A549 (cell line): ENCODE measurements around the gene GGA1.

Experiments used
- ESRRA ChIP-seq: fragments of 150-350 bp; IDR thresholded peaks from 2 replicates; pipeline ENCODE4 v1.6.1; 2014; ENCODE audit warnings: mild to moderate bottlenecking, low read length, borderline replicate concordance
- POLR2A ChIP-seq: IDR thresholded peaks from 2 replicates; pipeline ENCODE4 v1.6.1; 2012; ENCODE audit warnings: mild to moderate bottlenecking, low read length
- TF ChIP-seq, protein P1 (sequence below): fragments of >200 bp; sonication (Bioruptor Twin); formaldehyde crosslinking; IDR thresholded peaks from 3 replicates; pipeline ENCODE4 v1.5.1; 2016
- TF ChIP-seq, protein P2 (sequence below): IDR thresholded peaks from 2 replicates; pipeline ENCODE4 v1.6.1; 2012

DNA sequence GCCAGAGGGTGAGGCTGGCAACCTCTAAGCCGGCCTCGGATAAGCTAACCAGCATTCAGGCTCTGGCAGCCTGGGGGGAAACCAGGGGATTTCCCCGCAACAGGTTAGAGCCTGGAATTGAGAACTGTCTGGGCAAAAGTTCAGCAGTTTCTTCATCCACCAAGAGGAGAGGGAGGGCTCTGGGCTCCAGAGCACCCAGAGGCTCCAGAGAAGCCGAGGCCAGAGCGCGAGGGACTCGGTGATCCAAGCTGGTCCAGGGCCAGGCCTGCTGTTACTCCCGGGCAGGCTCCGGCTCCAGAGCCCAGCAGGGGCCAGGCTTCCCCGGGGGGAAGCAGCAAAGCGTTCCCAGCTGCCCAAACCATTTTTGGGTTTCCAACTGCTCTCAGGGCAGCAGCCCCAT, 17.5 kb downstream of the GGA1 start:
- TF ChIP-seq, protein P1, sequence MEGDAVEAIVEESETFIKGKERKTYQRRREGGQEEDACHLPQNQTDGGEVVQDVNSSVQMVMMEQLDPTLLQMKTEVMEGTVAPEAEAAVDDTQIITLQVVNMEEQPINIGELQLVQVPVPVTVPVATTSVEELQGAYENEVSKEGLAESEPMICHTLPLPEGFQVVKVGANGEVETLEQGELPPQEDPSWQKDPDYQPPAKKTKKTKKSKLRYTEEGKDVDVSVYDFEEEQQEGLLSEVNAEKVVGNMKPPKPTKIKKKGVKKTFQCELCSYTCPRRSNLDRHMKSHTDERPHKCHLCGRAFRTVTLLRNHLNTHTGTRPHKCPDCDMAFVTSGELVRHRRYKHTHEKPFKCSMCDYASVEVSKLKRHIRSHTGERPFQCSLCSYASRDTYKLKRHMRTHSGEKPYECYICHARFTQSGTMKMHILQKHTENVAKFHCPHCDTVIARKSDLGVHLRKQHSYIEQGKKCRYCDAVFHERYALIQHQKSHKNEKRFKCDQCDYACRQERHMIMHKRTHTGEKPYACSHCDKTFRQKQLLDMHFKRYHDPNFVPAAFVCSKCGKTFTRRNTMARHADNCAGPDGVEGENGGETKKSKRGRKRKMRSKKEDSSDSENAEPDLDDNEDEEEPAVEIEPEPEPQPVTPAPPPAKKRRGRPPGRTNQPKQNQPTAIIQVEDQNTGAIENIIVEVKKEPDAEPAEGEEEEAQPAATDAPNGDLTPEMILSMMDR: no peak
- TF ChIP-seq ESRRA: no peak
- TF ChIP-seq, protein P2, sequence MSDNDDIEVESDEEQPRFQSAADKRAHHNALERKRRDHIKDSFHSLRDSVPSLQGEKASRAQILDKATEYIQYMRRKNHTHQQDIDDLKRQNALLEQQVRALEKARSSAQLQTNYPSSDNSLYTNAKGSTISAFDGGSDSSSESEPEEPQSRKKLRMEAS: no peak
- no peak for TF ChIP-seq POLR2A
